Activated CD4-positive, alpha-beta T cell treated with anti-CD3 and anti-CD28 coated beads, Interleukin-2, amount 50 U/mL, for 1 hour (primary cell): ENCODE data around the gene CPVL.

Experiments
- DNase-seq: peaks from one replicate; pipeline ENCODE4 v3.0.0-alpha.2; 2020

Gene CPVL

GRCh38 chr7:29146057-29146706, at the start of gene CPVL:
Gene CPVL, minus strand, starts transcription at chr7:29146537. Its CDS starts 25,476 bp downstream, at chr7:29121061.
- no peak for DNase-seq

GRCh38 chr7:29194594-29195427, 48.5 kb upstream of the CPVL start, which contains the start of gene CHN2:
Gene CHN2, plus strand, starts transcription at chr7:29194775.
- DNase-seq: peak; percentile 22

DNA sequence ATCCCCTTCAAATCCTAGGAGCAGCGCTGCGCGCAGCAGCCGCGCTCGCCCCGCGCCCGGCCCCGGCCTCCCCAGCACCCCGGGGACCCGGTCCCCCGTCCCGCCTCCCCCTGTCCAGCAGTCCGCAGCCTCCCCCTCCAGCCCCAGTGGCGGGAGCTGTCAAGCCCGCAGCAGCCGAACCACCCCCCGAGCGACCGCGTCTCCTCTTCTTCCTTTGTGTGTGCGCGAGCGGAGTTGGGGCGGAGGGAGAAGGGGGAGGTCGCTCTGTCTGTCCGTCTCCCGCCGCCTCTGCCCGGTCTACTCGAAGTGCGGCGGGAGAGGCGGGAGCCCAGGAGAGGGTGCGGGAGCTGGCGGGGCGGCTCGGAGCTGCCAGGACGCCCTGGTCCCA, 47.9 kb upstream of the CPVL start:
- no peak for DNase-seq

GRCh38 chr7:29193316-29194205, 47.2 kb upstream of the CPVL start:
- no peak for DNase-seq

DNA sequence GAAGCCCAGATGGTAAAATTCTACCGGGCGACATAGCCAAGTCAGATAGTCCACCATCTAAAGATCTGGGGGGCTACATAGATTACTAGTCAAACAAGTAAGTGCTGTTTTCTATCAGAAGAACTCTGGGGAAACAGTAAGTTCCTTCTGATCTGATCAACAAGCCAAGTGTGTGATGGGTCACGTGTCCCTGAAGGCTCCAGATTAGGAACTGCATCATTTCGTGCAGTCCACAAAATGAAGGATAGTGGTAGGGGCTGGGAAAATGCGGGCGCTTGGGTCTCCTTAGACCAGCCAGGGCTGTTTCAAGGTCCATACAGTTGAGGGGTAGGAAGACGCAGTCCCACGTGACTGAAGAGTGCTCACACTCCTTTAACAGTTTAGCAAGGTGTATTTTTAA, 46.5 kb upstream of the CPVL start:
- DNase-seq: no peak

- no peak for DNase-seq
Measured at GRCh38 chr7:29192323-29192722, 46.0 kb upstream of the CPVL start.

- DNase-seq: no peak
Measured at GRCh38 chr7:29190349-29191045, 44.2 kb upstream of the CPVL start.

- peak; percentile 28 for DNase-seq
Measured at GRCh38 chr7:29189743-29190201, 43.4 kb upstream of the CPVL start.

GRCh38 chr7:29185613-29186012, 39.3 kb upstream of the CPVL start:
- DNase-seq: no peak

DNA sequence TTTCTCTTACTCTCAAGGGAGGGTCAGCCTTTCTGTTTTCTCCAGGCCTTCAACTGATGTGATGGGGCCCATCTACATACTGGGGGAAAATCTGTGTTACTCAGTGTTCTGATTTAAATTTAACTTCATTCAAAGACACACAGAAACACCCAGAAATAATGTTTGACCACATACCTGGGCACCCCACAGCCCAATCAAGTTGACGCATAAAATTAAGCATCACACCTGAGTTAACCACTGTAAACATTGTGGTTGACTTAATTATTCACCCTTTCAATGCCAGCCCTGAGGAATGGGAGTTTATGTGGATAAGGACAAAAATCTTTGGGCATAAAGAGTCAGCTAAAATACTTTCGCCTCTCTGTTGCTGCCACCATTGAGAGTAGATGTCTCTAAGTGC, 38.3 kb upstream of the CPVL start:
- DNase-seq: no peak

- no peak for DNase-seq
Measured at GRCh38 chr7:29179115-29179514, 32.8 kb upstream of the CPVL start.

DNA sequence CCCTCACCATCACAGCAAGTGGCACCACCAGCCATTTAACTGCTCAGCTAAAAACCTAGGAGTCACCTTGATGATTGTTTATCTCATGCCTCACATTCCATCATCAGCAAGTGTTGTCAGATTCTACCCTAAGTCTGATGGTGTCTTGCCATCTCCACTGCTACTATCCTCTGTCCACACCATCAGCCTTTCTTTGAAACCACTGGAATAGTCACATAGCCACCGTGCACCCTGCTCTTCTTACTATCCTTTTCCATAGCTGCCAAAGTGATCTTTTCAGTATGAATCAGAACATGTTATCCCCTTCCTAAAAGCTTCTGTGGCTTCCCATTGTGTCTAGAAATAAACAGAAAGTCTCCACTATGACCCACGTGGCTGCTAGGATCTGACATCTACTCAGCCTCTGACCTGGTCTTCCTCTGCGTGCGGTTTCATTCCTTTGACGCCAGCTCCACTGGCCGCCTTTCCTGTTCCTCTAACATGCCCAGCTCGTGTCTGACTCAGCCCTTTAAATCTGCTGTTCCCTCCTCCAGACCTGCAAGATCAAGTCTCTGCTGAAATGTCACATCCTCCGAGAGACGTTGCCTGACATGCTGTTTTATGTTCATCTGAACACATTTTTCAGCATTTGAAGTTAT, 31.7 kb upstream of the CPVL start:
- no peak for DNase-seq

GRCh38 chr7:29173458-29173857, 27.1 kb upstream of the CPVL start:
- no peak for DNase-seq

DNA sequence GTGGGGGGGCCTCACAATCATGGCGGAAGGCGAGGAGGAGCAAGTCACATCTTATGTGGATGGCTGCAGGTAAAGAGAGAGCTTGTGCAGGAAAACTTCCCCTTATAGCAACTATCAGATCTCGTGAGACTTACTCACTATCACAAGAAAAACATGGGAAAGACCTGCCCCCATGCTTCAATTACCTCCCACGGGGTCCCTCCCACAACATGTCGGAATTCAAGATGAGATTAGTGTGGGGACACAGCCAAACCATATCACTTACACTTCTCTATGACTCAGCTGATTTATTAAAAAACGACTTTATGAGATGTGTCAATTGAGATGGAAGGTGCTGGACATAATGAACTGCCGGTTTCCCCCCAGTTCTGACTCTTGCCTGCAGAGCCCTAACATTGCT, 24.4 kb upstream of the CPVL start:
- no peak for DNase-seq

- DNase-seq: no peak
Measured at GRCh38 chr7:29167721-29168120, 21.4 kb upstream of the CPVL start.

DNA sequence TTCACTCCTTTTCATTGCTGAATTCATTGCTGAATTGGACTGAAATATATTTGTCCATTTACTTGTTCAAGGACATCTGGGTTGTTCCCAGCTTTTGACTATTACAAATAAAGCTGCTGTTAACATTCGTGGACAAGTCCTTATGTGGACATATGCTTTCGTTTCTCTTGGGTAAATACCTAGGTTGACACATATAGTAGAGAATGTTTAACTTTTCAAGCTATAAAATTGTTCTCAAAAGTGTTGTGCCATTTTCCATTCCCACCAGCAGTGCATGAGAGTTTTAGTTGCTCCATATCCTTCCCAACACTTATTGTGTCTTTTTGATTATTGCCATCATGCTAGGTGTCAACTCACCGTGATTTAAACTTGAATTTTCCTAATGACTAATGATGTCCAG, 17.5 kb upstream of the CPVL start:
- DNase-seq: no peak

DNA sequence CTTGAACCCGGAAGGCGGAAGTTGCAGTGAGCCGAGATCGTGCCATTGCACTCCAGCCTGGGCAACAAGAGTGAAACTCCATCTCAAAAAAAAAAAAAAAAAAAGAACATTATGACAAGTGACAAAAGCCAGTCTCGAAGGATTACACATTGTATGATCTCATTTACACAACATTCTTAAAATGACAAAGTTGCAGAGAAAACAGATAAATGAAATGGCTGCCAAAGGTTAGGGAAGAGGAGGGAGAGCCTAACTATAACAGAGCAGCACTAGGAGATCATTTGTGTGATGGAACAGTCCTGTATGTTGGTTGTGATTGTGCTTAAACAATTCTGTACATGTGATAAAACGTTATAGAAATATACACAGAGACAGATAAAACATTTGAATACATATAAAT, 16.2 kb upstream of the CPVL start:
- no peak for DNase-seq

GRCh38 chr7:29161231-29161630, 14.9 kb upstream of the CPVL start:
- DNase-seq: no peak

GRCh38 chr7:29160080-29160479, 13.7 kb upstream of the CPVL start:
- DNase-seq: no peak

GRCh38 chr7:29158795-29159423, 12.6 kb upstream of the CPVL start:
- no peak for DNase-seq

- DNase-seq: no peak
Measured at GRCh38 chr7:29156907-29157452, 10.6 kb upstream of the CPVL start.
